ENCODE data around the gene PI4K2A. TPM values are rescaled to one million over a fixed set of nuclear protein-coding genes. Genes with fewer than 3 reads are reported as not detected.

PI4K2A gene
- total and polyA plus RNA-seq, 2 of the 13 experiments (the other 11 are each of a cell fraction or from before 2014, with no cell fraction given): 10.9 to 14.3 TPM

DNA sequence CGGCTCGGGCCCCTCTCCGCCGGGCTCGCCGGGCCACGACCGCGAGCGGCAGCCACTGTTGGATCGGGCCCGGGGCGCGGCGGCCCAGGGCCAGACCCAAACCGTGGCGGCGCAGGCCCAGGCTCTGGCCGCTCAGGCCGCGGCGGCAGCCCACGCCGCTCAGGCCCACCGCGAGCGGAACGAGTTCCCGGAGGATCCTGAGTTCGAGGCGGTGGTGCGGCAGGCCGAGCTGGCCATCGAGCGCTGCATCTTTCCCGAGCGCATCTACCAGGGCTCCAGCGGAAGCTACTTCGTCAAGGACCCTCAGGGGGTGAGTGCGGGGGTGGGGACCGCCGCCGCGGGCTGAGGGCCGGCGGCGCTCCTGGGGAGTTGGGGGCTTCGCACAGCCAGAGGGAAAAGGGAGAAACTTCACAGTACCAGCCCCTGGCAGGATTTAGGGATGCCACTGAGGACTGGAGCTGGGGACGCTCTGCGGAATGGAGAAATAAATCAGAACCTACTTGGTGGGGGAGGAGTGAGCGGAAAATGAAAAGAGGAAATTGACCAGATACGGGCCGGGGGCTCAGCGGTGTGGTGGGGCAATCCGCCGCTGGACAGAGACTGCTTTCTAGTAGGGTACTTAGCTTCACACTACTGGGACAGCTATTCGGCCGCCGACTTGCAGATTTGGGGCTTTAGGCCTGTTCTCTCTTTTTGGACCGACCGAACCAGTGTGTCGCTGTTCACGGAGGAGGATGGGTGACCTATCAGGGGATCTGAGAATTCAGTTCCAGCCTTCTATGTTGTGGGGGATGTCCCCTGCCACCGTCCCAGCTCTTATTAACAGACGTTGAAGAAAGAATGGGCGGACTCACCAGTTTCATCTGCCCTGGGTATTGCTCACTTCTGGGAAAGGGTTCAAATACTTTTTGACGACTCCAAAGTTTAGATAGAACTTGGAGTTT lies 669 bp downstream of the PI4K2A start (continued):
- TF ChIP-seq ZNF552 (CRISPR knock-in tag; IDR thresholded peaks at IDR 0.05; ENCODE audit: borderline replicate concordance): no peak
- TF ChIP-seq, protein P1, sequence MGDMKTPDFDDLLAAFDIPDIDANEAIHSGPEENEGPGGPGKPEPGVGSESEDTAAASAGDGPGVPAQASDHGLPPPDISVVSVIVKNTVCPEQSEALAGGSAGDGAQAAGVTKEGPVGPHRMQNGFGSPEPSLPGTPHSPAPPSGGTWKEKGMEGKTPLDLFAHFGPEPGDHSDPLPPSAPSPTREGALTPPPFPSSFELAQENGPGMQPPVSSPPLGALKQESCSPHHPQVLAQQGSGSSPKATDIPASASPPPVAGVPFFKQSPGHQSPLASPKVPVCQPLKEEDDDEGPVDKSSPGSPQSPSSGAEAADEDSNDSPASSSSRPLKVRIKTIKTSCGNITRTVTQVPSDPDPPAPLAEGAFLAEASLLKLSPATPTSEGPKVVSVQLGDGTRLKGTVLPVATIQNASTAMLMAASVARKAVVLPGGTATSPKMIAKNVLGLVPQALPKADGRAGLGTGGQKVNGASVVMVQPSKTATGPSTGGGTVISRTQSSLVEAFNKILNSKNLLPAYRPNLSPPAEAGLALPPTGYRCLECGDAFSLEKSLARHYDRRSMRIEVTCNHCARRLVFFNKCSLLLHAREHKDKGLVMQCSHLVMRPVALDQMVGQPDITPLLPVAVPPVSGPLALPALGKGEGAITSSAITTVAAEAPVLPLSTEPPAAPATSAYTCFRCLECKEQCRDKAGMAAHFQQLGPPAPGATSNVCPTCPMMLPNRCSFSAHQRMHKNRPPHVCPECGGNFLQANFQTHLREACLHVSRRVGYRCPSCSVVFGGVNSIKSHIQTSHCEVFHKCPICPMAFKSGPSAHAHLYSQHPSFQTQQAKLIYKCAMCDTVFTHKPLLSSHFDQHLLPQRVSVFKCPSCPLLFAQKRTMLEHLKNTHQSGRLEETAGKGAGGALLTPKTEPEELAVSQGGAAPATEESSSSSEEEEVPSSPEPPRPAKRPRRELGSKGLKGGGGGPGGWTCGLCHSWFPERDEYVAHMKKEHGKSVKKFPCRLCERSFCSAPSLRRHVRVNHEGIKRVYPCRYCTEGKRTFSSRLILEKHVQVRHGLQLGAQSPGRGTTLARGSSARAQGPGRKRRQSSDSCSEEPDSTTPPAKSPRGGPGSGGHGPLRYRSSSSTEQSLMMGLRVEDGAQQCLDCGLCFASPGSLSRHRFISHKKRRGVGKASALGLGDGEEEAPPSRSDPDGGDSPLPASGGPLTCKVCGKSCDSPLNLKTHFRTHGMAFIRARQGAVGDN (CRISPR knock-in tag; IDR thresholded peaks at IDR 0.05): peak; percentile 46; the same call in 1 of the 2 replicates
- TF ChIP-seq ZNF530 (CRISPR knock-in tag; IDR thresholded peaks at IDR 0.05; ENCODE audit: low read depth): no peak
- no peak for TF ChIP-seq SMYD3 (CRISPR knock-in tag; IDR thresholded peaks at IDR 0.05)
- no peak for TF ChIP-seq RBM39 (IDR thresholded peaks at IDR 0.05; ENCODE audit: low read depth, low read length, poor library complexity, severe bottlenecking)
- TF ChIP-seq, protein P2, sequence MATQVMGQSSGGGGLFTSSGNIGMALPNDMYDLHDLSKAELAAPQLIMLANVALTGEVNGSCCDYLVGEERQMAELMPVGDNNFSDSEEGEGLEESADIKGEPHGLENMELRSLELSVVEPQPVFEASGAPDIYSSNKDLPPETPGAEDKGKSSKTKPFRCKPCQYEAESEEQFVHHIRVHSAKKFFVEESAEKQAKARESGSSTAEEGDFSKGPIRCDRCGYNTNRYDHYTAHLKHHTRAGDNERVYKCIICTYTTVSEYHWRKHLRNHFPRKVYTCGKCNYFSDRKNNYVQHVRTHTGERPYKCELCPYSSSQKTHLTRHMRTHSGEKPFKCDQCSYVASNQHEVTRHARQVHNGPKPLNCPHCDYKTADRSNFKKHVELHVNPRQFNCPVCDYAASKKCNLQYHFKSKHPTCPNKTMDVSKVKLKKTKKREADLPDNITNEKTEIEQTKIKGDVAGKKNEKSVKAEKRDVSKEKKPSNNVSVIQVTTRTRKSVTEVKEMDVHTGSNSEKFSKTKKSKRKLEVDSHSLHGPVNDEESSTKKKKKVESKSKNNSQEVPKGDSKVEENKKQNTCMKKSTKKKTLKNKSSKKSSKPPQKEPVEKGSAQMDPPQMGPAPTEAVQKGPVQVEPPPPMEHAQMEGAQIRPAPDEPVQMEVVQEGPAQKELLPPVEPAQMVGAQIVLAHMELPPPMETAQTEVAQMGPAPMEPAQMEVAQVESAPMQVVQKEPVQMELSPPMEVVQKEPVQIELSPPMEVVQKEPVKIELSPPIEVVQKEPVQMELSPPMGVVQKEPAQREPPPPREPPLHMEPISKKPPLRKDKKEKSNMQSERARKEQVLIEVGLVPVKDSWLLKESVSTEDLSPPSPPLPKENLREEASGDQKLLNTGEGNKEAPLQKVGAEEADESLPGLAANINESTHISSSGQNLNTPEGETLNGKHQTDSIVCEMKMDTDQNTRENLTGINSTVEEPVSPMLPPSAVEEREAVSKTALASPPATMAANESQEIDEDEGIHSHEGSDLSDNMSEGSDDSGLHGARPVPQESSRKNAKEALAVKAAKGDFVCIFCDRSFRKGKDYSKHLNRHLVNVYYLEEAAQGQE (IDR thresholded peaks at IDR 0.05; ENCODE audit: borderline replicate concordance in 1 of 2, low read depth in 1 of 2, low read length in 2 of 2): peak in 1 of 2 experiments; percentile 26; a peak in 1 of 4 replicates
- TF ChIP-seq ZFX (CRISPR knock-in tag; IDR thresholded peaks at IDR 0.05; ENCODE audit: low read depth): peak; percentile 81
- TF ChIP-seq MLLT10 (CRISPR knock-in tag; IDR thresholded peaks at IDR 0.05): no peak
- TF ChIP-seq HCFC1 (IDR thresholded peaks at IDR 0.05; ENCODE audit: low read depth, low read length): no peak
- TF ChIP-seq ZNF138 (CRISPR knock-in tag; IDR thresholded peaks at IDR 0.05; ENCODE audit: low read depth): no peak
- TF ChIP-seq, protein P3, sequence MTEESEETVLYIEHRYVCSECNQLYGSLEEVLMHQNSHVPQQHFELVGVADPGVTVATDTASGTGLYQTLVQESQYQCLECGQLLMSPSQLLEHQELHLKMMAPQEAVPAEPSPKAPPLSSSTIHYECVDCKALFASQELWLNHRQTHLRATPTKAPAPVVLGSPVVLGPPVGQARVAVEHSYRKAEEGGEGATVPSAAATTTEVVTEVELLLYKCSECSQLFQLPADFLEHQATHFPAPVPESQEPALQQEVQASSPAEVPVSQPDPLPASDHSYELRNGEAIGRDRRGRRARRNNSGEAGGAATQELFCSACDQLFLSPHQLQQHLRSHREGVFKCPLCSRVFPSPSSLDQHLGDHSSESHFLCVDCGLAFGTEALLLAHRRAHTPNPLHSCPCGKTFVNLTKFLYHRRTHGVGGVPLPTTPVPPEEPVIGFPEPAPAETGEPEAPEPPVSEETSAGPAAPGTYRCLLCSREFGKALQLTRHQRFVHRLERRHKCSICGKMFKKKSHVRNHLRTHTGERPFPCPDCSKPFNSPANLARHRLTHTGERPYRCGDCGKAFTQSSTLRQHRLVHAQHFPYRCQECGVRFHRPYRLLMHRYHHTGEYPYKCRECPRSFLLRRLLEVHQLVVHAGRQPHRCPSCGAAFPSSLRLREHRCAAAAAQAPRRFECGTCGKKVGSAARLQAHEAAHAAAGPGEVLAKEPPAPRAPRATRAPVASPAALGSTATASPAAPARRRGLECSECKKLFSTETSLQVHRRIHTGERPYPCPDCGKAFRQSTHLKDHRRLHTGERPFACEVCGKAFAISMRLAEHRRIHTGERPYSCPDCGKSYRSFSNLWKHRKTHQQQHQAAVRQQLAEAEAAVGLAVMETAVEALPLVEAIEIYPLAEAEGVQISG (CRISPR knock-in tag; IDR thresholded peaks at IDR 0.05): no peak; the same call in 1 of the 2 replicates
- TF ChIP-seq SPEN (CRISPR knock-in tag; IDR thresholded peaks at IDR 0.05; ENCODE audit: low read depth): 0 out of 2 replicates have a peak, but pooled peaks have one; percentile 10
- TF ChIP-seq, protein P4, sequence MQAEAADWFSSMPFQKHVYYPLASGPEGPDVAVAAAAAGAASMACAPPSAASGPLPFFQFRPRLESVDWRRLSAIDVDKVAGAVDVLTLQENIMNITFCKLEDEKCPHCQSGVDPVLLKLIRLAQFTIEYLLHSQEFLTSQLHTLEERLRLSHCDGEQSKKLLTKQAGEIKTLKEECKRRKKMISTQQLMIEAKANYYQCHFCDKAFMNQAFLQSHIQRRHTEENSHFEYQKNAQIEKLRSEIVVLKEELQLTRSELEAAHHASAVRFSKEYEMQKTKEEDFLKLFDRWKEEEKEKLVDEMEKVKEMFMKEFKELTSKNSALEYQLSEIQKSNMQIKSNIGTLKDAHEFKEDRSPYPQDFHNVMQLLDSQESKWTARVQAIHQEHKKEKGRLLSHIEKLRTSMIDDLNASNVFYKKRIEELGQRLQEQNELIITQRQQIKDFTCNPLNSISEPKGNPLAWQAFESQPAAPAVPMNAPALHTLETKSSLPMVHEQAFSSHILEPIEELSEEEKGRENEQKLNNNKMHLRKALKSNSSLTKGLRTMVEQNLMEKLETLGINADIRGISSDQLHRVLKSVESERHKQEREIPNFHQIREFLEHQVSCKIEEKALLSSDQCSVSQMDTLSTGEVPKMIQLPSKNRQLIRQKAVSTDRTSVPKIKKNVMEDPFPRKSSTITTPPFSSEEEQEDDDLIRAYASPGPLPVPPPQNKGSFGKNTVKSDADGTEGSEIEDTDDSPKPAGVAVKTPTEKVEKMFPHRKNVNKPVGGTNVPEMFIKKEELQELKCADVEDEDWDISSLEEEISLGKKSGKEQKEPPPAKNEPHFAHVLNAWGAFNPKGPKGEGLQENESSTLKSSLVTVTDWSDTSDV (CRISPR knock-in tag; IDR thresholded peaks at IDR 0.05): no peak
